AG09309 (cell line): Measurements from ENCODE around the gene YIF1A.

ENCODE experiments used
- DNase-seq: peaks from one replicate; pipeline ENCODE4 v3.0.0-alpha.2; 2010; ENCODE audit warnings: low read depth
- H3K4me3 ChIP-seq: 2 replicates; pipeline ENCODE4 v1.5.1; 2011; ENCODE audit warnings: mild to moderate bottlenecking, low read depth, low read length, moderate library complexity; ENCODE audit not compliant: control insufficient read depth
- TF ChIP-seq, protein P1 (sequence below): IDR thresholded peaks from 2 replicates; pipeline ENCODE4 v1.5.1; 2011; ENCODE audit warnings: mild to moderate bottlenecking, low read depth, low read length, inconsistent platforms; ENCODE audit not compliant: insufficient read depth, control insufficient read depth; ENCODE audit errors: missing control alignments

YIF1A gene

DNA sequence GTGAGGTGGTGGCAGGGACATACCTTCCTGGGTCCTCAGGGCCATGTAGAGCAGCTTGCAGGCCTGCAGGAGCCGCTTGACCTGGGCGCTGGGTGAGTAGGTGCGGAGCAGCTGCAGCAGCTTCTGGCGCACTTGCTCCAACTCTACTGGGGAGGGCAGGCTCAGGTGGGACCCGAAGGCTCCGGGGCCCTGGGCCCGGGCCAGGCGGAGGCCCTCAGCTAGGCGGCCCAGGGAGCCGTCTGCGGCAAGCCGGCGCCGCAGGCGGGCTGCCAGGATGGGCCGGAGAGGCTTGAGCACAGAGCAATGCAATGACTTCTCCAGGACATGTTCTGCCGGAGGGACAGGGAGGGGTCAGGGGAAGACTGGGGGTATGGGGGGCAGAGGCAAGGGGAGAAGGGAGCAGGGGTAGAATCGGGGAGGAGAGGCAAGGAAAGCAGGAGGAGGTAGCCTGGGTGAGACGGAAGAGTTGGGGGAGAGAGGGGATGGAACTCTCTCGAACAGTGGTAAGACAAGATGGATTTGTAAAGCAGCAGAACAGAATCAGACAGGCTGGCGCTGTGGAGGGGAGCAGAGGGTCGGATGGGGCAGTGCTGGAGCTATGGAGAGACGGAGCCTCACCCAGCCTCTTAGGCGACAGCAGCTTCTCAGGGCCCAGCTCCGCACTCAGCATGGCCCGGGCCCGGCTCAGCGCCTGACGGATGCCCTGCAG, 45.1 kb upstream of the YIF1A start:
- TF ChIP-seq, protein P1, sequence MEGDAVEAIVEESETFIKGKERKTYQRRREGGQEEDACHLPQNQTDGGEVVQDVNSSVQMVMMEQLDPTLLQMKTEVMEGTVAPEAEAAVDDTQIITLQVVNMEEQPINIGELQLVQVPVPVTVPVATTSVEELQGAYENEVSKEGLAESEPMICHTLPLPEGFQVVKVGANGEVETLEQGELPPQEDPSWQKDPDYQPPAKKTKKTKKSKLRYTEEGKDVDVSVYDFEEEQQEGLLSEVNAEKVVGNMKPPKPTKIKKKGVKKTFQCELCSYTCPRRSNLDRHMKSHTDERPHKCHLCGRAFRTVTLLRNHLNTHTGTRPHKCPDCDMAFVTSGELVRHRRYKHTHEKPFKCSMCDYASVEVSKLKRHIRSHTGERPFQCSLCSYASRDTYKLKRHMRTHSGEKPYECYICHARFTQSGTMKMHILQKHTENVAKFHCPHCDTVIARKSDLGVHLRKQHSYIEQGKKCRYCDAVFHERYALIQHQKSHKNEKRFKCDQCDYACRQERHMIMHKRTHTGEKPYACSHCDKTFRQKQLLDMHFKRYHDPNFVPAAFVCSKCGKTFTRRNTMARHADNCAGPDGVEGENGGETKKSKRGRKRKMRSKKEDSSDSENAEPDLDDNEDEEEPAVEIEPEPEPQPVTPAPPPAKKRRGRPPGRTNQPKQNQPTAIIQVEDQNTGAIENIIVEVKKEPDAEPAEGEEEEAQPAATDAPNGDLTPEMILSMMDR, result no peak
- H3K4me3 ChIP-seq, result peak overlapping the region; percentile 67
- no peak for DNase-seq

DNA sequence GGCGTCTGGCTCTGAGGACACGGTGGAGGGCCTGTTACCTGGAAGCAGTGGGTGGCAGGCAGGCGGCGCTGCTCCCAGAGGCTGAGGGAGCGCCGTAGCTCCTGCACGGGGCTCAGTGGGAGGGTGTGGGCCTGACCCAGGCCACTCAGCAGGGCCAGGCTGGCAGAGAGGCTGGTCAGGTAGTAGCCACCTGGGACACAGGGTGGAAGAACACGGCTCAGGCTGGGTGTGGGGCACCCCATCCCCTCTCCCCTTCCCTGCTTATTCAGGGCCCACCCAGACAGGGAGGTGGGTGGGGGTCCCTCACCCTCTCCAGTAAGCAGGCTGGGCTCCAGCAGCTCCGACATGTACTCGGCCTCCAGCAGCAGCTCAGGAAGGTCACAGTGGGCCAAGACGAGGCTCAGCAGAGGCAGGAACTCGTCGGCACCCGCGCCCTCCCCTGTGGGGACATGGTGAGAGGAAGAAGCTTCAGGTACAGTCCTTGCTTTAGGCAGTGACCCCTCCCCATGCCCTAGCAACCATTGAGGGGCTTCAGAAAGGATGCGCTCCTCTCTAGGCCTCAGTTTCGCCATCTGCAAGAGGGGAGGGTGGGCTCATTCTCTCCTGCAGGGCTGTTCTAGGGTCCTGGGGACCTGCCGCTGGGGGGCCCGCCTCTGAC, 44.4 kb upstream of the YIF1A start:
- TF ChIP-seq, protein P1, result no peak
- no peak overlapping the region for H3K4me3 ChIP-seq
- no peak for DNase-seq

DNA sequence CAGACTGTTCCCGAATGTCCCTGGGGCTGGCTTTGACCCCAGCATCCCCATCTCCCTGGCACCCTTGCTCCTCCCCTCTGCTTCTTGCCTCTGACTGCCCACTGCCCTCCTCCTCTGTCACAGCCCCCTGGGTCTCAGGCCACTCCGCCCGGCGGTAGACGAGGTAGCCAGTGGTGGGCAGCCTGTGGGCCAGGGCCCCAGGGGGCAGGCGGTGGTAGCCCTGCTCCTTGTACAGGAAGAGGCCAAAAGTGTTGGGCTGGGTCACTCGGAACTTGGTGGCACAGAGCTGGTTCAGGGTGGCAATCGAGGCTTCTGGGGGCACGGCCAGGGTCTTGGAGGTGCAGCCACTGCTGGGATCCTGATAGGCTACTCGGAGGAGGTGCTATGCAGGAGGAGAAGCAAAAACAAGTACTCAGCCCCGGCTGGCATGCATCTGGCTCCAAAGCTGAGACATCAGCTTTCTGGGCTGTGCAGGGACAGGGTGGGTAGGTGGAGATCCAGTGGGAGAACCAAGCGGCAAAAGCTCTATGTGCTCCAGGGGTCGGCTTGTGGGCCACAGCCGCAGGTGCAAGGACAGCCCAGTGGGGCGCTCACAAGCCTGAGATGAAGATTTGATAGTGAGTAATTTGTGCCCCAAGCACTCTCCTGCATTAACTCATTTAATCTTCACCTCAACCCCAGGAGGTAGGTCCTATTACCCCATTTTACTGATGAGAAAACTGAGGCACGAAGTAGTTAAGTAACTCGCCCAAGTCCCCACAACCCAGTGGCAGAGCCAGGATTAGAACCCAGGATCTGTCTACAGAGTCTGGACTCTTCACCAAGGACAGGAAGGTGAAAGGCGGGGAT, 43.7 kb upstream of the YIF1A start:
- no peak for DNase-seq
- TF ChIP-seq, protein P1, result no peak
- H3K4me3 ChIP-seq, result no peak overlapping the region

DNA sequence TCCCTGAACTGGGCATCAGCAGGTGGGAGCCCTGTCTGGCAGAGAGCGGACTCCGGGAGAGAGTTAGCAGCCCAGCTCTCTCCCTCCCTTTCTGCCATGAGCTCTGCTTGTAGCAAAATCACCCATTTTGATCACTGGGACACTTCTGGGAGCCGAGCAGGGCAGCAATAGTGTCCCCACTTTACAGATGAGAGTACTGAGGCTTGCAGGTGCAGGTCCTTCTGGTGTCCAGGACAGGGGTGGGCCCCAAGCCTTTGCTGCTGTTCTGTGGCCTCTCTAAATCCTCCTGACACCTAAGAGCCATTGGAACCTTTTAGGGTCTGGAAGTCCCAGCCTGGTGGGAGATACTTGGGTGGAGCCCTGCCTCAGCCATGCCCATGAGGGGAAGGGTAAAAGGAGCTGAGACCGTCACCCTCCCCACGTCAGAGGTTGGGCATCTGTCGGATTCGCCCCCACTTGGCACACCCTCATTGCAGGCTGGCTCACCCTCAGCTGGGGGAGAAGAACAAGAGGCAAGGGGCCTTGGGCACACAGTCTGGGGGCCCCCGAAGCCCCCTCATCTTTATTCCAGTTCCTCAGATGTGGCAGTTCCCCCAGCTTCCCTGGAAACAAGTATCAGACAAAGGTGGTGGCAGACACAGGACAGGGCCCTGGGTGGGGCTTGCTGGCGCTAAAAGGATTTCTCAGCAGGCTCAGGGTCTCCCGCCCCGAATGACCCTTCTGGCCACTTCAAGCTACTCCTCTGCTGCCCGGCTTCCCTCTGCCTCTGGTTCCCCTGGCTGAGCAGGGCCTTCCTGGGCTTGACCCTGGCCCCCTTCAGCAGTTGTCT, 42.8 kb upstream of the YIF1A start:
- no peak for DNase-seq
- TF ChIP-seq, protein P1, result no peak
- H3K4me3 ChIP-seq, result no peak overlapping the region

GRCh38 chr11:66330931-66331330, 42.0 kb upstream of the YIF1A start:
- no peak overlapping the region for H3K4me3 ChIP-seq
- TF ChIP-seq, protein P1, result no peak
- no peak for DNase-seq

DNA sequence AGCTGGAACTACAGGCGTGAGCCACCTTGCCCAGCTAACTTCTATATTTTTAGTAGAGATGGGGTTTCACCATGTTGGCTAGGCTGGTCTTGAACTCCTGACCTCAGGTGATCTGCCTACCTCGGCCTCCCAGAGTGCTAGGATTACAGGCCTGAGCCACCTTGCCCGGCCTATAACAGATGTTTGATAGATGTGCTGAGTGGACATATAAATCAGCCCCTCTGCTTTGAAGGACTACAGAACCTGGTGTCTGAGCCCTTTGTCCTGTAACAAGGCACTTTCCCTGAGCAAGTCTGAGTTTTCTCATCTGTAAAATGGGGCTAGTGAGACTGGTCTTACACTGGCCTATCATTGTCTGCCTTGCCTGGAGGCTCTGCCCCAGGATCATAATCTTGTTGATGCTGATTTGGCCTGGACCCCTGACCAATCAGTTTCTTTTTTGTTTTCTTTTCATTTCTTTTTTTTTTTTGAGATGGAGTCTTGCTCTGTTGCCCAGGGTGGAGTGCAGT, 40.3 kb upstream of the YIF1A start:
- TF ChIP-seq, protein P1, result no peak
- DNase-seq, result no peak
- H3K4me3 ChIP-seq, result no peak overlapping the region
